GM21526 (cell line): ENCODE measurements around the gene RCOR2.

Experiments used
- ATAC-seq: cut with Tn5 transposase; IDR thresholded peaks from one replicate; pipeline ENCODE4 v1.9.1; 2021; ENCODE audit warnings: moderate library complexity; ENCODE audit not compliant: unreplicated experiment, low FRiP score

Gene RCOR2

DNA sequence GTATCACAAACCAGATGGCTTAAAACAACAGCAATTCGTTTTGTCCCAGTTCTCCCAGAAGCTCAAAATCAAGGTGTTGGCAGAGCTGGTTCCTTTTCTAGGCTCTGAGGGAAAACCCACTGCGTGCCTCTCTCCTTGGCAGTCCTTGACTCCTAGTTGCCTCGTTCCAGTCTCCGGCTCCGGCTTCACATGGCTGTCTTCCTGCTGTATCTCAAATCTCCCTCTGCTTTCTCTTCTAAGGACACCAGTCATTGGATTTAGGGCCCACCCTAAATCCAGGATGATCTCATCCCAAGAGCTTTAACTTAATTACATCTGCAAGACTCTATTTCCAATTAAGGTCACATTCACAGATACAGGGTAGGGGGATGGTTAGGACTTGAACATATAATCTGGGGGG is 12.7 kb upstream of the RCOR2 start:
- ATAC-seq, result no peak

DNA sequence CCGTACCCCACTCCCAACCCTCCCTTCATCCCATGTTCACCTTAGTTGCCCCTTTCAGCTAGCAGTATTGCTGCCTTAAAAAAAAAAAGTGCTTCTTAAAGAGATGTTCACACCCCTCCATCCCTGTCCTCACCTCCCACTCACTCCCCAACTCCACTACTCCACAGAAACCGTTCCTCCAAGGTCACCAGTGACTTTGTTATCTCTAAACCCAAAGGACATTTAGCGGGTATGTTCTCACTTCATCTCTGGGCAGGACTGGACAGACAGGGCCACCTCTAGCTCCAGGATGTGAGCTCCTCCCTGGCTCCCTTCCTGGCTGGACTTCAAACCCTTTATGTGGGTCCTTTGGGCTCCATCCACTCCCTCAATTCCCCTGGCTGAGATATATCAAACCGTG is 6.4 kb upstream of the RCOR2 start:
- ATAC-seq, result no peak

DNA sequence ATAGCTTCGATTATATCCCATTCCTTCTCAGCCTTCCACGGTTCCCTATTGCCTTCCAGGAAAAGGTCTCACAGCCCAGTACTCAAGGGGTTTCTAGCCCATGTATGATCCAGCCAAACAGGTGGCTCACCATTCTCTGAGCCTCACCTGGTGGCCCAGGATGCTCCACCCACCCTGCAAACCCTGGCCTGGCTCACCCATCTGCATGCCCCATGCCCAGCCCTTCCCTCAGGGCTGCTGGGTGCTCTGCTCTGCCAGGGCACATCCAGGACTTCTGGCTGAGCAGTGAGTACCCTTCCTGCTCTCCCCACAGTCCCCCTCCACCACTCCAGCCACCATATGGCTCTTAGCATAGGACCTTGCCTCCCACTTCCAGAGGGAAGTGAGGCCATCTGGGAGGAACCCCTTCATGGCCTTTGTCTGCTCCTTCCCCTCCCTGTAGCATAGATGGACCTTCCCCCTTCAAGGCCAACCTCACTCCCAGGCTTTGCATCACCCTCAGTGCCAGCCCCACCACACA is 5.8 kb upstream of the RCOR2 start:
- no peak for ATAC-seq

DNA sequence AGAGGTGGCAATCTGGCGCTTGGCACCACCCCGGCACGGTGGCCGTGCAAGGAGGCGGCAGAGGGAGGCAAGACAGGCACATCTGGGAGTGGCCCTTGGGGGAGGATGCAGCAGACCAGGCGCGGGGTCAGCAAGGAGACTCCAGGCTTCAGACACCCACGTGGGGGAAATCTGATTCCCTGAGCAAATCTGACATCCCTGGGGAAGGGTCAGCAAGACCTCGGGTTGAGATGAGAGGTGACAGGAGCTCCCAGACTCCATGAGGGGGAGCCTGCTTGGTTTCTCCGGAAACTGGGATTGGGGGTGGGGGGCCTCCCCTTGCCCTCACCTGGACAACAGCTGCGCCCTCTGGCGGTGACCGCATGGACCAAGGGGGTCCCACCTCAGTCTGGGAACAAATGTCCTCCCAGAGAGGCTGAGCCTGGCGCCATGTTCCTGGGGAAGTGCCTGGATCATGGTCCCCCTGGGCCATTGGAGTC is 4.0 kb upstream of the RCOR2 start:
- ATAC-seq, result no peak

DNA sequence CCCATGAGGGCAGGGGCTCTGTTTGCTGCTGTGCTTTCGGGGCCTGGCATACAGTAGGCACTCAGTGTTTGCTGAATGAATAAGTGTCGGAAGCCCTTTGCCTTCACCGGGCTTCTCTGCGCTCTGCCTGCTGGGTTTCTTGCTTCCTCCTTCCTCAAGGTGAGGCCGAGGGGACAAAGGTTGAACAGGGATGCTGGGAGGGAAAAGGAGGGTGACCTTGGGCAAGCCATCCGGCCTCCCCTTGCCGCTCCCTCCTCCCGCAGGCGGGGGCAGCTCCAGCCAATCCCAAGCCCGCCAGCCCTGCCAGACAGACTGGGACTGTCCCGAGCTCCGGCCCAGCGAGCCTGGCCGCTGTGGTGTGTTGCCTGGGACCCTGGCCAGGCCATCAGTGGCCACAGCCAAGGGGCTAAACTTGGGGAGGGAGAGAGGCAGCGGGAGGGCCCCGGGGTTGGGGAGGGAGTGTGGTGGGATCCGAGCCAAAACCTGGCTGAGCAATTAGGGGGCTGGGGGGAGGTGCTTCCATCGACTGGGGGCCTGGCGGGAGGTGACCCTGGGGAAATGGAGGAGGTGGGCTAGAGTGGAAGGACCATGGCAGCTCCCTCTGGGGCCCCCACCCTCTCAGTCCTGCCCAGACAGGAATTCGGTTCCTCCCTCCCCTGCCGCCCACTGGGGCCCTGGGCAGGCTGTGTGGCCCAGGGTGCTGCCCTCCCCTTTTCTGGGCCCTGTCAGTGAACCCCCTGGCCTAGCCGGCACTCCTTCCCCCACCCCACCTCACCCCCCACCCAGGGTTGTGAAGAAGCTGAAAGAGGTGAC is 3.4 kb upstream of the RCOR2 start:
- no peak for ATAC-seq

DNA sequence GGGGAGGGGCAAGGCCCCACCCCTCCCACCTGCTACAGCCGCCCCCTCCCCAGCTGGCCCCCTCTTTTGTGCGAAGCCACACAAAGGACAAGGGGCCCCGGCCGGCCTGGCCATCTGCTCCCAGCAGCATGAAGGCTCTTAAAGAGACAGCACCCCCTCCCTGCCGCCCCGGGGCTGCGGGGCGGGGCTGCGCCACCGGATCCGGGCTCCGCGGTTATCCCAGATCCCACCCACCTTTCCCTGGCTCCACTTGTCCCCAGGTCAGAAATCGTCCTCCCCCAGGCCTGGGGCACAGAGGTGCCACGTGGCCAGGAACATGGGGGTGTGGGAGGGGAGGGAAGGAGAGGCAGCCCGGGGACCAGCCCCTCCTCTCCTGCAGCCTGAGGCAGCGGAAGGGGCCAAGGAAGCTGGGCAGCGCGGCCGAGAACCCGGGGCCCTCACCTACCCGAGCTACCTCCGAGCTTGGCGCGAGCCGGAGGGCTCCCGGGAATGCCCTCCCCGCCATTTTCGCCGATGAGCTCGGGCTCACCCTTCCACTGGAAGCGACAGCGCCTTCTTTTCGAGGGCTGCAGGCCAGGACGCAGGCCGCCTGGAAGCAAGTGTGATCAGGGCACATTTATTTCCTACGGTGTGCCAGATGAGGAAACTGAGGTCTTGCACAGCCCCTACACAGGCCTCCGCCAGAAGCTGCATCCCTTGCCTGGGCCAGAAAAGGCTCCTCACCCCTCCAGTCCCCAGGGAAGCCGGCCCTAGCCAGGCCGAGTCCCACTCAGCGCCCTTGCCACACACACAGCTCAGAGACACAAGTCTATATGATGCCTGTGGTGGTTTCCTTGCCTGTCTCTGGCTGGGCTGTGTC is 2.5 kb upstream of the RCOR2 start:
- ATAC-seq, result no peak

DNA sequence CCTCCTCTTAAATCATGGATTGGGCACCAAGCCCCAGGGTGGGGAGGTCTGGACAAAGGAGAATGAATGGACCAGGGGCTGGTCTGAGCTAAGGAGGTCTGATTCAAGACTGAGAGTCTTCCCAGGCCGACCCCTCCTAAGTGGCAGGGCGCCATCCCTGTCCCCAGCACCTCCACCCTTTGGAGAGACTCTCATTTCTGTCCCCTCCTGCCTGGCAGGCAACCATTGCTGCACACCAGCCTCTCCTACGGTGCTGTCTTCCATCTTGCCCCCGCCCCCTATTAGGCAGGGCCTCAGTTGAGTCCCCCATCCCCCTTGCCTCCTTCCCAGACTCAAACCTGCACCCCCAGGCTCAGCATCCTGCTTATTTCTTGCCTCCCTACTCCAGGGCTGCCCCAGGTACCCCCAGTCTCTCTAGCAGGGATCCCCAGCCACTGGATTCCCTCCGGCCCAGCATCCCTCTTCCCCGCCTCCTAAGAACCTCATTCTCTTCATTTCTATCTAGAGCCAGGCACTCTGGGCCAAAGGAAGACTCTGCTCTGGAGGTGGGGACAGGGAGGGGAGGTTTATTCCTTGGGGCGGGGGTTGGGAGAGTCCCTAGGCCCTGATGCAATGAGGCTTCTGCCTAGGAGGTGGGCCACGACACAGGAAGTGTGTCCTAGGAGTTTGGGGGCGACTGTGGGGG is 1.7 kb upstream of the RCOR2 start:
- ATAC-seq, result no peak

DNA sequence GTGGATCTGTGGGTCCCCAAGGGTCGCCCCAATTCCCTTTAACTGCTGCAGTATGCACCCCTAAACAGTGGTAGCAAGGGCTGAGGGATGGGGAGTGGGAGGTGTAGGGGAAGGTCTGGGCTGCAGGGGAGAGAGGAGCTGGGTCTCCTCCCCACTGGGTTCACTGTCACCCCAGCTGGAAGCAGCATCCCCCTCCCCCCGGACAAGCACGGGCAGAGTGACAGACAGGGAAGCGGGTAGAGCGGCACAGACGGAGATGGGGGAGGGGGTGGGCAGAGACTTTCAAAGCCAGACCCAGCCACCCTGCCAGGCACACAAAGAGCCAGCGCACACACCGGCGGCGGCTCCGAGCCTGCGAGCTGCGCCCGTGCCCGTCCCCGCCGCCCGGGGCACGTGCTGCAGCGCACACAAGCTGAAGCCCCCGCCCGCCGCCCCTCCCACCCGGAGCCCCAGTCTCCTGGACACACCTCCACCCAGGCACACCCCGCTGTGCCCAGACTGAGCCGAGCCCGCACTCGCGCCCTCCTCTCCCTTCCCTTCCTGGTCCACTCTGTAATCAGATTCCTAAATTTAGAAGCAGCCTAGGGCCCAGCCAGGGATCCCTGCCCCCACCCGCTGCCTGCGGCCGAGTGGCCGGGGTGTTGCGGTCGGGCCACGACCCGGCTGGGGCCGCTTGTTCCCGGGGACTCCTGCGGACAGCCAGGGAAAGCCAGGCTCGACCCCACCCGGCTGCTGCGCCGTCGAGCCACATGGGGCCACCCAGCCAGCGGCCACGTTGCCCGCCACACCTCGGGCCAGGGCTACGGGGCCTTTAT is 935 bp upstream of the RCOR2 start:
- ATAC-seq, result no peak

DNA sequence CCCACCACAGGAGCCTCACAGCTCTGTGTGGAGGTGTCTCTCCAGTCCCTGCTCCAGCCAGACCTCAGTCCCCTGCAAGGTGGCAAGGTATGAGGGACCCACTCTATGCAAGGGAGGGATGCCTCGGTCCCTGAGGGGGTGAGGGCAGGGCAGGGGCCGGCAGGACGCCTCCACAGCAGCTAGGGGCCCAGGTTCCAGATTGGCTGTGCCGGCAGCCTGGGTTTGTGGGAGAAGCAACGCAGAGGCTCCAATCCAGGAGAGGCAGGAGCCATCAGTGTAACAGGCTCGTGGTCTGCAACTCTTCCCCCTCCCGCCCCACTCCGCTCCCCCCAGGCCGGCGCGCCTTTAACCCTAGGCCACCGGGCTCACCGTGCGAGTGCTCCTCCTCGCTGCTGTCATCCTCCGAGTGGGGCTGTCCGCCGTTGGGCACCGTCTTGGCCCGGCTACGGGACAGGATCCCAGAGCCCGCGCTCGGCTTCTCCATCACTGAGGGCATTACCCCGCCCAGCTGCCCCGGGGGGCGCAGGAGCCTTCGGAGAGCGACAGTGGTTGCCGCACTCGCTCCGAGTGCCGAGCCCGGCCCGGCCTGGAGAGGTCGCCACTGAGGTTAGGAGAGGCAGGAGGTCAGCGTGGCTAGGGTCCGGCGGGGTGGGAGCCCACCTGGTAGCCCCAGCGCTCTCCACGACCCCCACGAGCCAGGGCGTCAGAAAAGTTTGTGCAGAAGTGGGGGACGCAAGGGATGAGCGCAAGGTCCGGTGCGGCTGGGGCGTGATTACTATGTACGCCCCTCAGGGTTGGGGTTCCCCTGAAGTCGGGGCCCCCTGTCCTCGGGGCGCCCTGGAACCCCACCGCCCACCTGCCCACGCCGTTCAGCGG is 765 bp downstream of the RCOR2 start:
- no peak for ATAC-seq

DNA sequence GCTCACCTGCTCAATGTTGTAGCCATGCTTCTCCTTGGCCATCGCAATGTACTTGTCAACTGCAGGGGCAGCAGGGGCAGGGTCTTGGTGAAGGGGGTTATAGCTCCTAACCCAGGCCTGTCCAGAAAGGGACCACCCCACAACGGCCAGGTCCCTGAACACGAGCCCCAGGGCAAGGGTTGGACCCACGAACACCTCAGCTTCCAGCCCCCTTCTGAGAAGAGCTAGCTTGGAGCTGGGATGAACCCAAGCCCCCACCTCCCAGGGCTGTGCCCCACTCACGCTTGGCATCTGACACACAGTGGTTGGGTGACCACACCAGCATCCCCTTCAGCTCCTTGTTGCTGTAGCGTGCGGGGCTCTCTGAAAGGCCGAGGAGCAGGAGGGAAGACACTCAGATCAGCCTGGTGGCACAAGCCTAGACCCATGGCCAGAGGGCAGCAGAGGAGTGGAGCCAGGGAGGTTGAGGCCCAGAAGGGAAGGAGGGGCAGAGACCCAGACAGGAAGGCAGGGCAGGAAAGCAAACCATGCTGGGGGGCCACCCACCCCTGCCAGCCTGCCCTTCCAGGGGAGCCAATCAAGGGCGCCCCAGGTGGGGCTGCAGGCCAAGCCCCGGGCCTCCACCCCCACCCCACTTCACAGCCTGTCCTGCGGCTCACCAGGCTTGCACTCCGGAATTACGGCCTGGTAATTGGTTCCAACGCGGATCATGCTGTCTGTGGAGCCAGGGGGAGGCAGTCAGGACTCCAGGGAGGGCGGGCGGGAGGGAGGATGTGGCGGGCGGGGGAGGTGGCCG is 1.9 kb downstream of the RCOR2 start:
- ATAC-seq, result no peak

DNA sequence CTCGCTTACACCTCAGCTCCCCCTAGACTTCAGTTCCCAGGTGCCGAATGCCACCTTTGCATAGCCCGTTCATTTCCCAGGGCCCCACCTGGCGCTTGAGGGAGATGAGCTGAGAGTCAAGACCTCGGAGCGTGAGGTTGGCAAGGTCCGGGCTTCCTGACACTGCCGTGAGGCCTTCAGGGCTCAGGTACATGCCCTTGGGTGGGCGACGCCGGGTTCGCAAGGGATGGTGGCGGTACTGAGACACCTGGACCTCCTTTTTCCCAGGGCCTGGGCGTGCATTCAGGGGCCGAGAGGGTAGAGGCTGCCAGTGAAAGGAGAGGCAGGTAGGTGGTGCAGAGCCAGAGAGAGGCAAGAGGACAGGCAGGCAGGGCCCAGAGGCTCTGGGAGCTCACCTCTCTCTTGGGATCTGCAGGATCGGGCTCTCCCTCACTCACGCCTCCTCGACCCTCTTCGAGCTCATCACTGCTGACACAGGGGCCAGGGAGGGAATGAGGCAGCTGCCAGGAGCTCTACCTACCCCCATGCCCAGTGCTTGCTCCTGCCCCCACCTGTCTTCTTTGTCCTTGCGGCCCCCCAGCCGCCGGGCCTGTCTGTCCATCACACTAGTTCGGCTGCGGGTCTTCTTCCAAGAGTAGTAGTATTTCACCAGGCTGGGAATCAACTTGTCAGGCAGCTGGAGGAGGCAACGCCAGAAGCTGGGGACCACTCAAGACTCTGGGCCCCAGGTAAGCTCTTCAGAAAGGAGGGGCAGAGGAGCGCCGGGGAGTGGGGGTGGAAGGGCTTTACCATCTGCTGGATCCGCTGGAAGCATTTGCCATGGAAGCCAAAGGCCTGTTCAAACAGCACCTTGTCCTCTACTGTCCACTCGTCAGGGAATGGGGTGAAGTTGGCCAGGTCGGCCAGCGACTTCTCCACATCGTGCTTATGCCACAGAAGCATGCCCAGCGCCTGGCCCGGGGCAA is 2.8 kb downstream of the RCOR2 start:
- ATAC-seq, result no peak

DNA sequence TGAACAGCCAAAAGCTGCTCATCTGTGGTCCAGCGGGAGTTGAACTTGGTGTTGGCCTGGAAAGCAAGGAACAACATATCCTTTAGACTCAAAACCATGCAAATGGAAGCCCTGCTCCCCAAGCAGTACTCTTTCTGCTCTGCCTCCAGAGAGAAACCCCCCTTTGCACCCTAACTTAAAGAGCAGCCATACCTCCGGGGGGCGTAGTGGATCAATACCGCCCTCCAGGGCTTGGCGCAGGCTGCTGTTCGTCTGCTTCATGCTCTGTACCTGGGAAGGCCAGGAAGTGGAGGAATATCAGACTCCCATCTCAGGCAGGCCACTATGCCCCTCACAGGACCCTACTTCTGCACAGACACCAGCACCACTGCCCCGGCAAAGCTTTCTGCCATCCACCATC is 4.3 kb downstream of the RCOR2 start:
- ATAC-seq, result no peak

DNA sequence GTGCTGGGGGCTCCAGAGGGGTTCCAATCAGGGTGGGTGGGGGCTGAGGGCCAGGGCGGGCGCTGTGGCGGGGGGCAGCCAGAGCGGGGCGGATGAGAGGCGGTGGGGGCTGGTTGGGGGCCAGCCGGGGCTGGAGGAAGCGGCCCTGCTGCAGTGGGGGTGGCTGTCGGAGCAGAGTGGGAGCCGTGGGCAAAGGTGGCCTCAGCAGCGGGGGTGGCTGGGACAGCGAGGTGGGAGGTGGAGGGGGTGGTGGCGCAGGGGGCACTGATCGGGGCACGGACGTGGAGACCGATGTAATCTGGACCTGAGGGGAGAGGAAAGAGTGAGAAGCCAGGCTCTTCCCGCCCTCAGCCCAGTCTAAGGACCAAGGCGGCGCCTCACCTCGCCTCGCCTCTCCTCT is 5.1 kb downstream of the RCOR2 start:
- no peak for ATAC-seq

DNA sequence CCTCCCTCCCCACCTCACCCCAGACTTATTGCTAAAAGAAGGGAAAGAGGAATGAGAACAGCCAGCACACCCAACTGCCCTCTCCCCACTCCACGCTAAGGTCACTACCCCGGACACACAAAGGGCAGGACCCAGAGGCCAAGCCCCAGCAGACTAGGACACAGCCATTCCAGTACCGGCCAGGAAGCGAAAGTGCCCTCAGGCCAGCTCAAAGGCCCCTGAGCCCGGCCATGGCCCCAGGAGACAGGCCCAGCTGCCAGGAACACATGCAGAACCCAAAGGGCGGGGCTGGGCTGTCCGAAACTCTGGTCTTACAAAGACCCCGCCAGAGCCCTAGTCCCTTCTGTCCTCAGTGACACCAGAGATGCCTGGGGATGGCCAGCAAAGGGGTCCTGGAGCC is 5.5 kb downstream of the RCOR2 start:
- no peak for ATAC-seq

DNA sequence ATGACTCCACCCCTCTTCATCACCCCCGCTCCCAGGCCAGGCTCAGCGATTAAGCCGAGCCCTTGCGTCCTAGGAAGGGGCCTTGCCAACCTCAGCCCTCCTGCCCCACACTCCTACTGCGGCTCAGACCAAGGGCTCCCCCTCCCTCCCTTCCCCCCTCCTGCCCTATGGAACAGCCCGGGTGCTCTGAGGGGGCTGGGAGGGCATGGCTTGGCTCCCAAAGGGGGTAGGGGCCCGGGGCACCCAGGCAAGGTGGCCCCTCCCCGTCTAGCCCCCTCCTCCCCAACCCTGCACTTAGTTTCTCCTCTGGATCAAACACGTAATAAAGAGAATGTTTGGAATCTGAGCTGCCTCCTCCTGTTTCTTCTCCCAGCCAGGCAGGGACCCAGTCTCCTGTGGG is 6.3 kb downstream of the RCOR2 start:
- no peak for ATAC-seq

DNA sequence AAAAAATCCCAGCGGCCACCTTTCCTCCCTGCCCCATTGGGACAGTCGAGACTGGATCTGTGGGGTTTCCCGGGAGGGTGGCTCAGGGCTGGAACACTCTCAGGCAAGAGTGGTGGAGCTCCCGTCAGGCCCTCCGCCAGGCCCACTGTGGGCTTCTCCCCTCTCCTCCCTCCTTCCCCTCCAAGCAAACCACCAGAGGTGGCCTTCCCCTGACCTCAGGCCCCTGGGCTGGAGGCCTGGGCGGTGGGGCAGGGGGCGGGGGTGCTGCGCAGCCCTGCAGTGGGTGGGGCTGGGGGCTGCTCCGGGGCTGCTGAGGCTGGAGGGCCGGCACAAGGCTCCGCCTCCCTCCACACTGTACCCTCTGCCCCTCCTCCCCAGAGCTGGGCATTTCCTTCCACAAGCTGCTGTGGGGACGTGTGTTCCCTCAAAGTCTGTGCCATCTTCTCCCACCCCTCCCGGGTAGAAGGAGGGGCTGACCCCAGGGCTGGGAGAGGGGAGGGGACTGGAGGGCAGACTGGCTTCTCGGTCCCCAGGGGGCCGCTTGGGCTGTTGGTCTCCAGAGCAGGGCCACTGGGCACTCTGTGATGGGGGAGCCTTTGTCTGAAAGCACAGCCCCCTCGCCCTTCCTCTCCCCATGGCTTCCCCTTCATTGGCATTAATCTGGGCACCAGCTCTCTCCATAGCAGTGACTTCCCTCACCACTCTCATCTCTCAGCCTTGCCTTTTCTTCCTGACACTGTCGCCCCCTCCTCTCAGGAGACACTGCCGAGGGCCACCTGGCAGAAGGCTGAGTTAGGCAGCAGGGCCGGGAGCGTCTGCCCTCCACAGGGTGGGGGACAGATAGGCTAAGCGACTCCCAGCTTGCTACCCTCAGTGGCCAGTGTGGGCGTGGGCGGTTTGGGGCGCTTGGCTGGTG is 7.1 kb downstream of the RCOR2 start:
- ATAC-seq, result no peak
